BLaER1 (cell line): Measurements from ENCODE around the gene ST6GAL2.

Experiments
- H3K27ac ChIP-seq: shearing (Covaris generic); formaldehyde crosslinking; 2 replicates; pipeline ENCODE4 v1.8.1; 2022
- H3K27me3 ChIP-seq: shearing (Covaris generic); formaldehyde crosslinking; 2 replicates; pipeline ENCODE4 v1.8.1; 2022
- H3K36me3 ChIP-seq: shearing (Covaris generic); formaldehyde crosslinking; 2 replicates; pipeline ENCODE4 v1.8.1; 2022
- H3K4me1 ChIP-seq: shearing (Covaris generic); formaldehyde crosslinking; 2 replicates; pipeline ENCODE4 v1.8.1; 2022
- H3K4me2 ChIP-seq: shearing (Covaris generic); formaldehyde crosslinking; 2 replicates; pipeline ENCODE4 v1.8.1; 2022
- H3K4me3 ChIP-seq: shearing (Covaris generic); formaldehyde crosslinking; 2 replicates; pipeline ENCODE4 v1.8.1; 2022
- H3K9ac ChIP-seq: shearing (Covaris generic); formaldehyde crosslinking; 2 replicates; pipeline ENCODE4 v1.8.1; 2022
- H3K9me3 ChIP-seq: shearing (Covaris generic); formaldehyde crosslinking; 2 replicates; pipeline ENCODE4 v1.8.1; 2022
- H4K20me1 ChIP-seq: shearing (Covaris generic); formaldehyde crosslinking; 2 replicates; pipeline ENCODE4 v1.8.1; 2022
- Cebpa-rat ChIP-seq: shearing (Covaris generic); IDR thresholded peaks from 2 replicates; pipeline ENCODE4 v1.8.1; 2022

The ST6GAL2 gene

GRCh38 chr2:106845716-106846115 is 40.3 kb downstream of the ST6GAL2 start:
- no peak overlapping the region for H3K4me3 ChIP-seq
- H4K20me1 ChIP-seq: no peaks in the 10 kb centered on the region
- H3K9ac ChIP-seq: no peak overlapping the region
- TF ChIP-seq Cebpa-rat: no peak
- no peaks in the 10 kb centered on the region for H3K9me3 ChIP-seq
- no peak overlapping the region for H3K4me2 ChIP-seq
- no peaks in the 10 kb centered on the region for H3K27me3 ChIP-seq
- no peak overlapping the region for H3K27ac ChIP-seq
- H3K4me1 ChIP-seq: no peaks in the 10 kb centered on the region
- H3K36me3 ChIP-seq: no peaks in the 10 kb centered on the region

- H3K4me1 ChIP-seq: no peaks in the 10 kb centered on the region
- no peaks in the 10 kb centered on the region for H4K20me1 ChIP-seq
- no peak for TF ChIP-seq Cebpa-rat
- H3K9me3 ChIP-seq: no peaks in the 10 kb centered on the region
- H3K27ac ChIP-seq: no peak overlapping the region
- no peak overlapping the region for H3K9ac ChIP-seq
- H3K4me3 ChIP-seq: no peak overlapping the region
- H3K4me2 ChIP-seq: no peak overlapping the region
- no peaks in the 10 kb centered on the region for H3K36me3 ChIP-seq
- no peaks in the 10 kb centered on the region for H3K27me3 ChIP-seq
Measured at GRCh38 chr2:106843910-106844250, 42.1 kb downstream of the ST6GAL2 start.

- H3K9ac ChIP-seq: no peak overlapping the region
- H3K36me3 ChIP-seq: no peaks in the 10 kb centered on the region
- H3K4me1 ChIP-seq: no peaks in the 10 kb centered on the region
- H3K4me3 ChIP-seq: no peak overlapping the region
- H3K27me3 ChIP-seq: no peaks in the 10 kb centered on the region
- no peak overlapping the region for H3K4me2 ChIP-seq
- no peaks in the 10 kb centered on the region for H3K9me3 ChIP-seq
- H3K27ac ChIP-seq: no peak overlapping the region
- TF ChIP-seq Cebpa-rat: no peak
- H4K20me1 ChIP-seq: no peaks in the 10 kb centered on the region
Measured at GRCh38 chr2:106843001-106843909, 42.7 kb downstream of the ST6GAL2 start.

GRCh38 chr2:106841886-106842645 is 43.9 kb downstream of the ST6GAL2 start:
- no peak overlapping the region for H3K27ac ChIP-seq
- H4K20me1 ChIP-seq: no peaks in the 10 kb centered on the region
- H3K27me3 ChIP-seq: no peaks in the 10 kb centered on the region
- H3K4me2 ChIP-seq: no peak overlapping the region
- no peak for TF ChIP-seq Cebpa-rat
- no peak overlapping the region for H3K9ac ChIP-seq
- no peaks in the 10 kb centered on the region for H3K9me3 ChIP-seq
- H3K4me1 ChIP-seq: no peaks in the 10 kb centered on the region
- no peak overlapping the region for H3K4me3 ChIP-seq
- no peaks in the 10 kb centered on the region for H3K36me3 ChIP-seq

GRCh38 chr2:106840818-106841217 is 45.1 kb downstream of the ST6GAL2 start:
- Histone ChIP-seq H3K4me1 (no peaks in the 10 kb centered on the region), H3K9me3 (no peaks in the 10 kb centered on the region), H3K36me3 (no peaks in the 10 kb centered on the region), H3K27me3 (no peaks in the 10 kb centered on the region), H3K9ac (no peak overlapping the region), H3K4me3 (no peak overlapping the region), H3K27ac (no peak overlapping the region), H3K4me2 (no peak overlapping the region), H4K20me1 (no peaks in the 10 kb centered on the region)
- no peak for TF ChIP-seq Cebpa-rat

- Histone ChIP-seq H3K4me2 (no peak overlapping the region), H4K20me1 (no peaks in the 10 kb centered on the region), H3K9me3 (no peaks in the 10 kb centered on the region), H3K4me1 (no peaks in the 10 kb centered on the region), H3K27me3 (no peaks in the 10 kb centered on the region), H3K4me3 (no peak overlapping the region), H3K36me3 (no peaks in the 10 kb centered on the region), H3K9ac (no peak overlapping the region), H3K27ac (no peak overlapping the region)
- TF ChIP-seq Cebpa-rat: no peak
Measured at GRCh38 chr2:106839849-106840595, 45.9 kb downstream of the ST6GAL2 start.

- Histone ChIP-seq H3K4me2 (no peak overlapping the region), H3K9ac (no peak overlapping the region), H3K27me3 (no peaks in the 10 kb centered on the region), H3K4me3 (no peak overlapping the region), H4K20me1 (no peaks in the 10 kb centered on the region), H3K36me3 (no peaks in the 10 kb centered on the region), H3K4me1 (no peaks in the 10 kb centered on the region), H3K9me3 (no peaks in the 10 kb centered on the region), H3K27ac (no peak overlapping the region)
- TF ChIP-seq Cebpa-rat: no peak
Measured at GRCh38 chr2:106833256-106833655, 52.7 kb downstream of the ST6GAL2 start.

- H3K27me3 ChIP-seq: no peaks in the 10 kb centered on the region
- no peaks in the 10 kb centered on the region for H3K4me1 ChIP-seq
- no peak for TF ChIP-seq Cebpa-rat
- H3K36me3 ChIP-seq: no peaks in the 10 kb centered on the region
- no peaks in the 10 kb centered on the region for H3K9me3 ChIP-seq
- H3K4me3 ChIP-seq: no peak overlapping the region
- H3K27ac ChIP-seq: no peak overlapping the region
- H4K20me1 ChIP-seq: no peaks in the 10 kb centered on the region
- H3K4me2 ChIP-seq: no peak overlapping the region
- H3K9ac ChIP-seq: no peak overlapping the region
Measured at GRCh38 chr2:106831816-106832569, 54.0 kb downstream of the ST6GAL2 start.

- Histone ChIP-seq H3K27me3 (no peaks in the 10 kb centered on the region), H3K27ac (no peak overlapping the region), H3K9me3 (no peaks in the 10 kb centered on the region), H4K20me1 (no peaks in the 10 kb centered on the region), H3K36me3 (no peaks in the 10 kb centered on the region), H3K9ac (no peak overlapping the region), H3K4me1 (no peaks in the 10 kb centered on the region), H3K4me2 (no peak overlapping the region), H3K4me3 (no peak overlapping the region)
- no peak for TF ChIP-seq Cebpa-rat
Measured at GRCh38 chr2:106831241-106831640, 54.7 kb downstream of the ST6GAL2 start.
